GM23338 (cell line): ENCODE results near the gene KLHDC7B.

Experiments used
- CREB1 ChIP-seq: fragments of 250-450 bp; sonication (Bioruptor Pico); IDR thresholded peaks from 2 replicates; pipeline ENCODE4 v1.5.0; 2020; ENCODE audit warnings: low read depth, mild to moderate bottlenecking, moderate library complexity
- CTCF ChIP-seq, 2 experiments: fragments of 200-600 bp in 1 of 2; sonication (generic) in 1 of 2; conservative IDR thresholded peaks; 2 replicates each; pipeline versions ENCODE4 v1.5.1 to v1.6.1; 2016 to 2017; ENCODE audit warnings: antibody characterized with exemption in 2 of 2, low read depth in 2 of 2, mild to moderate bottlenecking in 2 of 2, moderate library complexity in 1 of 2
- ETS1 ChIP-seq: IDR thresholded peaks from 2 replicates; pipeline ENCODE4 v1.6.1; 2016; ENCODE audit warnings: antibody characterized with exemption
- EZH2 ChIP-seq: fragments of 200-600 bp; sonication (generic); IDR thresholded peaks from one replicate; pipeline ENCODE4 v1.8.0; 2017; ENCODE audit warnings: antibody characterized with exemption, mild to moderate bottlenecking, low read depth; ENCODE audit not compliant: unreplicated experiment
- EZH2phosphoT487 ChIP-seq: fragments of 200-600 bp; sonication (generic); IDR thresholded peaks from one replicate; pipeline ENCODE4 v1.8.1; 2018; ENCODE audit warnings: antibody characterized with exemption; ENCODE audit not compliant: unreplicated experiment
- JUNB ChIP-seq: IDR thresholded peaks from one replicate; pipeline ENCODE4 v1.6.1; 2016; ENCODE audit warnings: antibody characterized with exemption; ENCODE audit not compliant: unreplicated experiment
- NANOG ChIP-seq: IDR thresholded peaks from 2 replicates; pipeline ENCODE4 v1.6.1; 2016; ENCODE audit warnings: antibody characterized with exemption, borderline replicate concordance
- POLR2AphosphoS5 ChIP-seq: IDR thresholded peaks from 2 replicates; pipeline ENCODE4 v1.6.1; 2016; ENCODE audit warnings: antibody characterized with exemption, low read depth
- REST ChIP-seq: IDR thresholded peaks from one replicate; pipeline ENCODE4 v1.6.1; 2018; ENCODE audit warnings: antibody characterized with exemption; ENCODE audit not compliant: unreplicated experiment
- STAT1 ChIP-seq: IDR thresholded peaks from one replicate; pipeline ENCODE4 v1.6.1; 2016; ENCODE audit warnings: antibody characterized with exemption; ENCODE audit not compliant: unreplicated experiment
- ZNF114 ChIP-seq: fragments of 250-450 bp; sonication (Bioruptor Pico); IDR thresholded peaks from 2 replicates; pipeline ENCODE4 v1.5.0; 2020; ENCODE audit warnings: mild to moderate bottlenecking, moderate library complexity
- ZNF331 ChIP-seq: fragments of 250-450 bp; sonication (Bioruptor Pico); IDR thresholded peaks from 2 replicates; pipeline ENCODE4 v1.5.0; 2020; ENCODE audit warnings: low read depth, mild to moderate bottlenecking, moderate library complexity
- ZNF462 ChIP-seq: fragments of 250-450 bp; sonication (Bioruptor Pico); IDR thresholded peaks from 2 replicates; pipeline ENCODE4 v1.5.0; 2020; ENCODE audit warnings: mild to moderate bottlenecking, moderate library complexity

- TF ChIP-seq POLR2AphosphoS5 (no peak), EZH2 (no peak), CTCF (conservative IDR thresholded peaks at IDR 0.05; ENCODE audit: low read depth in 2 of 2) (peak; percentile 58 to 69), ZNF331 (CRISPR knock-in tag) (no peak), EZH2phosphoT487 (no peak), REST (no peak), ZNF462 (CRISPR knock-in tag) (no peak), CREB1 (CRISPR knock-in tag) (peak; percentile 70), ETS1 (no peak), JUNB (no peak), NANOG (no peak), STAT1 (no peak), ZNF114 (CRISPR knock-in tag) (no peak)
These were observed 1.5 kb upstream of the KLHDC7B start for GRCh38 chr22:50544078-50544745.
